HG03139 (cell line): ENCODE results near the gene RHBDD1.

Experiments used
- ATAC-seq: cut with Tn5 transposase; IDR thresholded peaks from one replicate; pipeline ENCODE4 v1.9.1; 2021; ENCODE audit not compliant: unreplicated experiment

Gene RHBDD1

GRCh38 chr2:226883296-226883795 is 47.5 kb downstream of the RHBDD1 start:
- no peak for ATAC-seq

- no peak for ATAC-seq
Observed at GRCh38 chr2:226884166-226884565, 48.3 kb downstream of the RHBDD1 start.

- no peak for ATAC-seq
Observed at GRCh38 chr2:226885769-226886435, 50.0 kb downstream of the RHBDD1 start.

- ATAC-seq: no peak
Observed at GRCh38 chr2:226887940-226888339, 52.1 kb downstream of the RHBDD1 start.

- ATAC-seq: no peak
Observed at GRCh38 chr2:226888378-226888965, 52.6 kb downstream of the RHBDD1 start.

- ATAC-seq: no peak
Observed at GRCh38 chr2:226888971-226889370, 53.1 kb downstream of the RHBDD1 start.

GRCh38 chr2:226890286-226890685 is 54.4 kb downstream of the RHBDD1 start:
- ATAC-seq: no peak

GRCh38 chr2:226891780-226892590 is 56.1 kb downstream of the RHBDD1 start:
- no peak for ATAC-seq

GRCh38 chr2:226892729-226893128 is 56.9 kb downstream of the RHBDD1 start:
- no peak for ATAC-seq

- ATAC-seq: no peak
Observed at GRCh38 chr2:226893216-226893615, 57.4 kb downstream of the RHBDD1 start.

- ATAC-seq: no peak
Observed at GRCh38 chr2:226894752-226895151, 58.9 kb downstream of the RHBDD1 start.

GRCh38 chr2:226895579-226895978 is 59.7 kb downstream of the RHBDD1 start:
- no peak for ATAC-seq

- no peak for ATAC-seq
Observed at GRCh38 chr2:226898121-226898520, 62.3 kb downstream of the RHBDD1 start.

- ATAC-seq: no peak
Observed at GRCh38 chr2:226898897-226899296, 63.0 kb downstream of the RHBDD1 start.

GRCh38 chr2:226902041-226902966 is 66.5 kb downstream of the RHBDD1 start:
- ATAC-seq: no peak

GRCh38 chr2:226903179-226903578 is 67.3 kb downstream of the RHBDD1 start:
- no peak for ATAC-seq

- peak; percentile 27 for ATAC-seq
Observed at GRCh38 chr2:226904592-226904991, 68.7 kb downstream of the RHBDD1 start.

GRCh38 chr2:226905718-226906117 is 69.9 kb downstream of the RHBDD1 start:
- peak; percentile 12 for ATAC-seq

- ATAC-seq: peak; percentile 79
Observed at GRCh38 chr2:226906163-226906693, 70.4 kb downstream of the RHBDD1 start.

- ATAC-seq: no peak
Observed at GRCh38 chr2:226909126-226909525, 73.3 kb downstream of the RHBDD1 start.
